Measurements from ENCODE around the gene KMO.

GRCh38 chr1:241631674-241632073, 99.5 kb downstream of the KMO start:
- TF ChIP-seq CTCF (IDR thresholded peaks at IDR 0.05) (no peak), POLR2A (IDR thresholded peaks at IDR 0.05) (no peak)
